K562 (cell line): Measurements from ENCODE around the gene GPR42. TPM values are rescaled to one million over a fixed set of nuclear protein-coding genes. Genes with fewer than 3 reads are reported as not detected.

Experiments used
- ATAC-seq: fragments of 200-7000 bp; cut with Tn5 transposase; 3 replicates; pipeline ENCODE4 v1.9.1; 2020; ENCODE audit warnings: moderate library complexity
- BruUV-seq: library from RNA; stranded (reverse); fragments of 400-500 nt; replicated peaks from 2 replicates; lab custom pipeline; 2021; lab: Mats Ljungman, UMichigan
- CTCF ChIA-PET: fragments of 300-600 bp; formaldehyde crosslinking; extraction: SDS; loops from one replicate; lab custom pipeline; 2021; ENCODE audit warnings: low intra/inter-chr PET ratio; lab: Yijun Ruan, JAX
- POLR2A ChIA-PET: fragments of 300-600, 350-650 bp; sonication (Branson Sonifier 250); formaldehyde crosslinking; extraction: SDS; loops from one replicate; lab custom pipeline; 2021; ENCODE audit warnings: antibody characterized with exemption, inconsistent platforms; lab: Yijun Ruan, JAX
- DNase-seq, 4 experiments: peaks; one replicate each; pipeline versions ENCODE4 v3.0.0 to v3.0.0-alpha.2; 2011 to 2018; ENCODE audit warnings: low spot score in 3 of 4, mixed read lengths in 3 of 4; ENCODE audit errors: extremely low read depth in 1 of 4
- FAIRE-seq: peaks from 2 replicates; lab custom pipeline; 2011; peaks lifted over from hg19 to GRCh38; lab: Jason Lieb, UNC
- H2AFZ ChIP-seq: 2 replicates; pipeline ENCODE4 v1.6.0; 2011; ENCODE audit warnings: low read depth, low read length, control low read depth, inconsistent platforms
- H3K27ac ChIP-seq: fragments of 200-600 bp; 3 replicates; pipeline ENCODE4 v1.8.0; 2011; ENCODE audit warnings: low read depth, mild to moderate bottlenecking, control low read depth, inconsistent platforms, low read length, moderate library complexity, mixed read lengths; ENCODE audit errors: extremely low read depth
- H3K27me3 ChIP-seq, 2 experiments: fragments of 300-600 bp in 1 of 2; 2 replicates in 1 of 2; 3 replicates in 1 of 2; pipeline versions ENCODE4 v1.6.0 to v1.8.0; 2011; ENCODE audit warnings: inconsistent platforms in 2 of 2, low read length in 2 of 2, mild to moderate bottlenecking in 1 of 2, mixed read lengths in 1 of 2, moderate library complexity in 1 of 2; ENCODE audit not compliant: control insufficient read depth in 2 of 2, insufficient read depth in 2 of 2
- H3K36me3 ChIP-seq: fragments of 300-600 bp; 3 replicates; pipeline ENCODE4 v1.8.0; 2011; ENCODE audit warnings: mild to moderate bottlenecking, low read length, inconsistent platforms; ENCODE audit not compliant: control insufficient read depth, insufficient read depth
- H3K4me1 ChIP-seq, 2 experiments: fragments of 200-600 bp in 1 of 2; replicated peaks in 1 of 2; 2 replicates in 1 of 2; 3 replicates in 1 of 2; pipeline versions ENCODE4 v1.5.1 to v1.8.0; 2011; ENCODE audit warnings: inconsistent platforms in 2 of 2, low read length in 2 of 2, mild to moderate bottlenecking in 1 of 2, mixed read lengths in 1 of 2, moderate library complexity in 1 of 2; ENCODE audit not compliant: control insufficient read depth in 2 of 2, insufficient read depth in 2 of 2
- H3K4me2 ChIP-seq: 2 replicates; pipeline ENCODE4 v1.6.1; 2011; ENCODE audit warnings: low read length, control low read depth, inconsistent platforms, mixed read lengths; ENCODE audit not compliant: insufficient read depth
- H3K4me3 ChIP-seq: fragments of 200-600 bp; sonication (generic), shearing (Covaris generic); 2 replicates; pipeline ENCODE4 v1.5.1; 2016; ENCODE audit warnings: control low read depth, inconsistent platforms
- H3K79me2 ChIP-seq: fragments of 200-600 bp; 3 replicates; pipeline ENCODE4 v1.8.0; 2011; ENCODE audit warnings: low read length, inconsistent platforms; ENCODE audit not compliant: control insufficient read depth, insufficient read depth
- H3K9ac ChIP-seq, 2 experiments: 2 replicates each; pipeline versions ENCODE4 v1.6.0 to v1.6.1; 2011; ENCODE audit warnings: low read depth in 2 of 2, low read length in 2 of 2, control low read depth in 1 of 2, inconsistent platforms in 1 of 2, mild to moderate bottlenecking in 1 of 2, mixed read lengths in 1 of 2; ENCODE audit not compliant: insufficient read depth in 1 of 2
- H3K9me1 ChIP-seq: one replicate; pipeline ENCODE4 v1.6.0; 2011; ENCODE audit warnings: inconsistent platforms, mild to moderate bottlenecking, low read length, moderate library complexity; ENCODE audit not compliant: control insufficient read depth, insufficient read depth
- H3K9me3 ChIP-seq: replicated peaks from 2 replicates; pipeline ENCODE4 v1.5.1; 2011; ENCODE audit warnings: low read depth, low read length, inconsistent platforms; ENCODE audit not compliant: control insufficient read depth, insufficient read depth
- H4K20me1 ChIP-seq: replicated peaks from 2 replicates; pipeline ENCODE4 v1.6.1; 2011; ENCODE audit warnings: low read length, inconsistent platforms, mixed read lengths; ENCODE audit not compliant: control insufficient read depth, insufficient read depth
- BHLHE40 ChIP-seq: IDR thresholded peaks from 2 replicates; pipeline ENCODE4 v1.6.1; 2011; ENCODE audit warnings: low read length, improper control_type of control experiment
- EP300 ChIP-seq: IDR thresholded peaks from 2 replicates; pipeline ENCODE4 v1.6.1; 2012; ENCODE audit warnings: low read length, improper control_type of control experiment
- JUND ChIP-seq, 2 experiments: IDR thresholded peaks; 2 replicates in 1 of 2; 3 replicates in 1 of 2; pipeline ENCODE4 v1.6.1; 2011; ENCODE audit warnings: borderline replicate concordance in 2 of 2, low read depth in 2 of 2, low read length in 2 of 2, improper control_type of control experiment in 1 of 2, missing biosample characterization in 1 of 2, missing genetic modification characterization in 1 of 2, missing genetic modification reagents in 1 of 2
- L3MBTL2 ChIP-seq: fragments of 450-650 bp; IDR thresholded peaks from 2 replicates; pipeline ENCODE4 v1.6.1; 2016; ENCODE audit warnings: mild to moderate bottlenecking, moderate library complexity
- MAFK ChIP-seq: IDR thresholded peaks from 2 replicates; pipeline ENCODE4 v1.6.1; 2011; ENCODE audit warnings: low read length, improper control_type of control experiment
- NFE2 ChIP-seq: IDR thresholded peaks from 2 replicates; pipeline ENCODE4 v1.6.1; 2014; ENCODE audit warnings: antibody characterized with exemption, low read depth
- NFIC ChIP-seq: fragments of 450-650 bp; IDR thresholded peaks from 2 replicates; pipeline ENCODE4 v1.6.1; 2017; ENCODE audit warnings: mild to moderate bottlenecking, inconsistent platforms
- PHTF2 ChIP-seq: fragments of 250-450 bp; sonication (Bioruptor Pico); IDR thresholded peaks from 2 replicates; pipeline ENCODE4 v1.5.0; 2021; ENCODE audit warnings: mild to moderate bottlenecking
- RBM17 ChIP-seq: fragments of 200-400 bp; formaldehyde crosslinking; IDR thresholded peaks from 2 replicates; pipeline ENCODE4 v1.6.1; 2017; ENCODE audit warnings: low read depth, mild to moderate bottlenecking, low read length, borderline replicate concordance
- RCOR1 ChIP-seq, 2 experiments: IDR thresholded peaks; 2 replicates each; pipeline ENCODE4 v1.6.1; 2012; ENCODE audit warnings: low read depth in 2 of 2, low read length in 2 of 2, borderline replicate concordance in 1 of 2, improper control_type of control experiment in 1 of 2
- RFX1 ChIP-seq: fragments of 450-650 bp; IDR thresholded peaks from 2 replicates; pipeline ENCODE4 v1.6.1; 2016; ENCODE audit warnings: mild to moderate bottlenecking, moderate library complexity
- SOX6 ChIP-seq: fragments of 450-650 bp; IDR thresholded peaks from 2 replicates; pipeline ENCODE4 v1.6.1; 2014; ENCODE audit warnings: mild to moderate bottlenecking
- TGIF2 ChIP-seq: sonication (generic); formaldehyde crosslinking; IDR thresholded peaks from 2 replicates; pipeline ENCODE4 v1.8.1; 2022; ENCODE audit warnings: mild to moderate bottlenecking, missing genetic modification reagents, moderate library complexity
- YBX1 ChIP-seq: fragments of 450-650 bp; IDR thresholded peaks from 2 replicates; pipeline ENCODE4 v1.7.1; 2016; ENCODE audit warnings: mild to moderate bottlenecking
- ZNF561 ChIP-seq: fragments of 450-650 bp; formaldehyde crosslinking; conservative IDR thresholded peaks from 2 replicates; pipeline ENCODE4 v1.4.0; 2020; ENCODE audit warnings: mild to moderate bottlenecking, moderate library complexity
- ZNF76 ChIP-seq: fragments of 250-450 bp; sonication (Bioruptor Pico); IDR thresholded peaks from 2 replicates; pipeline ENCODE4 v1.4.0; 2020; ENCODE audit warnings: mild to moderate bottlenecking, moderate library complexity, borderline replicate concordance
- WGBS: fragments of 100-300 bp; shearing (Covaris generic); methylation state at CpG from one replicate; pipeline ENCODE4 v1.1.6; 2016; ENCODE audit warnings: low coverage, mixed read lengths; ENCODE audit not compliant: insufficient coverage; ENCODE audit errors: missing lambda C conversion rate; 5-methylcytosine and 5-hydroxymethylcytosine counted together
- in situ Hi-C: fragments of 300-500 bp; cut with MboI; formaldehyde crosslinking; loops from 4 replicates; pipeline ENCODE4 v1.15.0; 2018; ENCODE audit warnings: inconsistent platforms, mixed read lengths
- intact Hi-C: fragments of 100-400 bp; cut with micrococcal nuclease; formaldehyde crosslinking; loops from 2 replicates; pipeline ENCODE4 v1.14.2; 2022
- polyA plus RNA-seq, 8 experiments: library from polyadenylated mRNA; depleted of rRNA in 4 of 8; stranded (reverse) in 5 of 8; unstranded in 3 of 8; fragments of >200 nt; fragmentation: Nextera tagmentation in 2 of 8; fragmentation: Illumina TruSeq in 1 of 8; extraction: Ambion mirVana in 2 of 8; extraction: Trizol in 1 of 8; gene quantifications; 2 replicates each; pipeline versions ENCODE4 v1.2.1 to v1.2.3, GENCODE V29; 2011 to 2014; ENCODE audit warnings: inconsistent platforms in 1 of 8, missing spikeins in 1 of 8
- total RNA-seq, 7 experiments: library from RNA; depleted of rRNA in 6 of 7; stranded (reverse); fragments of >200 nt in 6 of 7; fragmentation: Illumina TruSeq in 2 of 7; extraction: Trizol in 2 of 7; gene quantifications; 2 replicates each; pipeline versions ENCODE4 v1.2.1 to v1.2.3, GENCODE V29; 2011 to 2021; ENCODE audit warnings: low replicate concordance in 1 of 7
- TF ChIP-seq, protein P1 (sequence below): sonication (generic); formaldehyde crosslinking; IDR thresholded peaks from 2 replicates; pipeline ENCODE4 v1.8.0; 2022; ENCODE audit warnings: missing genetic modification reagents, mild to moderate bottlenecking, moderate library complexity, borderline replicate concordance
- TF ChIP-seq, protein P2 (sequence below): fragments of 450-650 bp; IDR thresholded peaks from 2 replicates; pipeline ENCODE4 v1.6.1; 2016; ENCODE audit warnings: mild to moderate bottlenecking

GPR42 gene
- total and polyA plus RNA-seq, 9 of the 15 experiments (the other 6 are each of a cell fraction or from before 2014, with no cell fraction given) = not detected

DNA sequence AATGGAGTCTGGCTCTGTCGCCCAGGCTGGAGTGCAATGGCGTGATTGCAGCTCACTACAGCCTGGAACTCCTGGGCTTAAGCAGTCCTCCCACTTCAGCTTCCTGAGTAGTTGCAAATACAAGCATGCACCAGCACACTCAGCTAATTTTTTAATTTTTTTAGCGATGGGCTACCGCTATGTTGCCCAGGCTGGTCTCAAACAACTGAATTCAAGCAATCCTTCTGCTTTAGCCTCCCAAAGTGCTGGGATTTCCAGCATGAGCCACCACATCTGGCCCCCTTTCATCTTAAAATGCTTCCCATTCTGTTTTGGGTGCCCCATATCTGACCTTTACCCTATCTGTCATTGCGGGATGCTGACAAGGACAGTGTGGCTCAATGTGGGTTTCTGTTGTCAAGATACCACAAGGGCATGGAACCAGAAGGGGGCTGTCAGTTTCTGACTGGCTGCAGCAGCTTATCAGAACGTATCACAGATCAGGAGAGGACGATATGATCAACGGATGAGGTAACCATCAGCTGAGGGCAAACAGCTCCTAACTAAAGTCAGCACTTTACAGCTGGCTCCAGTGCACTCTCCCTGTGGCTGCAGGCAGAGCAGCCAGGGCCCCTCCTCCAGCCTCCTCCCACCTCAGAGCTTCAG, 32.4 kb downstream of the GPR42 start (continued):
- TF ChIP-seq JUND (IDR thresholded peaks at IDR 0.05; ENCODE audit: borderline replicate concordance, low read depth, low read length) (peak; percentile 60), JUND (tag; IDR thresholded peaks at IDR 0.05; ENCODE audit: borderline replicate concordance, low read depth, low read length) (peak; percentile 63; the same call in 1 of the 3 replicates)

DNA sequence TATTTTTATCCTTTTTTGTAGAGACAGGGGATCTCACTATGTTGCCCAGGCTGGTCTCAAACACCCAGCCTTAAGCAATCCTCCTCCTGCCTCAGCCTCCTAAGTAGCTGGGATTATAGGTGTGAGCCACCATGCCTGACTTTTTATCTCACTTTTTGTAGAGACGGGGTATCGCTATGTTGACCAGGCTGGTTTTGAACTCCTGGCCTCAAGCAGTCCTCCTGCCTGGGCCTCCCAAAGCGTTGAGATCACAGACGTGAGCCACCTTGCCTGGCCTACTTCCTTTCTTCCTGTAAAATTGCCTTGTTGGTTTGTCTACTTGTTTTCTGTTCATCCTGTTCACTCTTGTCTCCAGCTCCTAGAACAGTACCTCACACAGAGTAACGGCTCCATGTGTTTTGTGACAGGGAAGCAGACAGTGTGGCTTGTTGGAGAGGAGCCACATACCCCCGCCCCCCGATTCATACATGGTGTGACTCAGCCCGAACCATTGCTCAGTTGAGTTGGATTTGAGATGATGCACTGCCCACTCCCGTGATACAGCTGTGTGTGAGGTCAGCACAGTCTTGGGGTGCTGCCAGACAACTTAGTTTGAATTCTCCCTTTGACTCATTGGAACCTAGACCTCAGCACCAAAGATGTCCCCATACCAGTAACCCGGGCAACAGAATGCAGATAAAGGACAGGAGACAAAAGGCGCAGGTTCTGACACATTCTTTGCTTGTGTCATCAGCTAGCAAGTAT, 34.2 kb downstream of the GPR42 start:
- Histone ChIP-seq H3K4me3 (no peak overlapping the region), H3K4me1 (peaks cover 6 to 9% of the 10 kb centered on the region in 2 experiments; a peak in 3 of 5 replicates), H3K9me1 (no peaks in the 10 kb centered on the region), H3K36me3 (no peaks in the 10 kb centered on the region), H3K9ac (no peak overlapping the region), H3K9me3 (no peaks in the 10 kb centered on the region), H3K4me2 (no peak overlapping the region), H3K79me2 (no peaks in the 10 kb centered on the region), H2AFZ (no peak overlapping the region), H4K20me1 (no peaks in the 10 kb centered on the region), H3K27me3 (peaks cover 13 to 14% of the 10 kb centered on the region in 2 experiments), H3K27ac (no peak overlapping the region)
- POLR2A ChIA-PET = no interaction called here
- in situ Hi-C loops (no loop called here), intact Hi-C loops (no loop called here)
- FAIRE-seq (peak; percentile 71), DNase-seq (peak in 3 of 4 experiments; percentile 20 to 63 (median 41)), ATAC-seq (peak; percentile 70)
- no TSS peak for BruUV-seq
- CTCF ChIA-PET = no interaction called here
- 19% methylated on average over 11 of the region's 11 CpGs for WGBS
- TF ChIP-seq MAFK (0 out of 2 replicates have a peak, but pooled peaks have one; percentile 20), BHLHE40 (peak; percentile 95), L3MBTL2 (peak; percentile 22; the same call in 1 of the 2 replicates), ZNF561 (CRISPR knock-in tag) (no peak), SOX6 (peak; percentile 38; the same call in 1 of the 2 replicates), TGIF2 (no peak), RFX1 (peak; percentile 84), PHTF2 (no peak), RCOR1 (IDR thresholded peaks at IDR 0.05; ENCODE audit: borderline replicate concordance in 1 of 2, low read depth in 2 of 2, low read length in 2 of 2) (no peak; a peak in 1 of 4 replicates), NFIC (peak; percentile 85), RBM17 (no peak), YBX1 (no peak), EP300 (no peak), ZNF76 (CRISPR knock-in tag) (no peak), NFE2 (0 out of 2 replicates have a peak, but pooled peaks have one; percentile 15)
- TF ChIP-seq, protein P1, sequence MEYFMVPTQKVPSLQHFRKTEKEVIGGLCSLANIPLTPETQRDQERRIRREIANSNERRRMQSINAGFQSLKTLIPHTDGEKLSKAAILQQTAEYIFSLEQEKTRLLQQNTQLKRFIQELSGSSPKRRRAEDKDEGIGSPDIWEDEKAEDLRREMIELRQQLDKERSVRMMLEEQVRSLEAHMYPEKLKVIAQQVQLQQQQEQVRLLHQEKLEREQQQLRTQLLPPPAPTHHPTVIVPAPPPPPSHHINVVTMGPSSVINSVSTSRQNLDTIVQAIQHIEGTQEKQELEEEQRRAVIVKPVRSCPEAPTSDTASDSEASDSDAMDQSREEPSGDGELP (CRISPR knock-in tag) = peak; percentile 62; the same call in 1 of the 2 replicates
- TF ChIP-seq, protein P2, sequence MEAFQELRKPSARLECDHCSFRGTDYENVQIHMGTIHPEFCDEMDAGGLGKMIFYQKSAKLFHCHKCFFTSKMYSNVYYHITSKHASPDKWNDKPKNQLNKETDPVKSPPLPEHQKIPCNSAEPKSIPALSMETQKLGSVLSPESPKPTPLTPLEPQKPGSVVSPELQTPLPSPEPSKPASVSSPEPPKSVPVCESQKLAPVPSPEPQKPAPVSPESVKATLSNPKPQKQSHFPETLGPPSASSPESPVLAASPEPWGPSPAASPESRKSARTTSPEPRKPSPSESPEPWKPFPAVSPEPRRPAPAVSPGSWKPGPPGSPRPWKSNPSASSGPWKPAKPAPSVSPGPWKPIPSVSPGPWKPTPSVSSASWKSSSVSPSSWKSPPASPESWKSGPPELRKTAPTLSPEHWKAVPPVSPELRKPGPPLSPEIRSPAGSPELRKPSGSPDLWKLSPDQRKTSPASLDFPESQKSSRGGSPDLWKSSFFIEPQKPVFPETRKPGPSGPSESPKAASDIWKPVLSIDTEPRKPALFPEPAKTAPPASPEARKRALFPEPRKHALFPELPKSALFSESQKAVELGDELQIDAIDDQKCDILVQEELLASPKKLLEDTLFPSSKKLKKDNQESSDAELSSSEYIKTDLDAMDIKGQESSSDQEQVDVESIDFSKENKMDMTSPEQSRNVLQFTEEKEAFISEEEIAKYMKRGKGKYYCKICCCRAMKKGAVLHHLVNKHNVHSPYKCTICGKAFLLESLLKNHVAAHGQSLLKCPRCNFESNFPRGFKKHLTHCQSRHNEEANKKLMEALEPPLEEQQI = no peak
